Activated naive CD4-positive, alpha-beta T cell treated with anti-CD3 and anti-CD28 coated beads, Interleukin-2, amount 50 U/mL, for 72 hours (primary cell): ENCODE data around the gene SMIM45. TPM values are rescaled to one million over a fixed set of nuclear protein-coding genes. Genes with fewer than 3 reads are reported as not detected.

Experiments used
- ATAC-seq, 2 donors: fragments of 150-1000 bp; cut with Tn5 transposase; 2 replicates each; pipeline ENCODE4 v1.10.0; 2021; ENCODE audit warnings: mild to moderate bottlenecking in 2 of 2, moderate library complexity in 2 of 2
- DNase-seq, 2 donors: peaks; one replicate each; pipeline ENCODE4 v3.0.0; 2021 to 2022; ENCODE audit warnings: low spot score in 2 of 2
- H3K27ac Mint-ChIP-seq, 2 donors: one replicate each; pipeline ENCODE4 v1.8.0; 2022; ENCODE audit warnings: mild to moderate bottlenecking in 2 of 2, mixed read lengths in 2 of 2
- H3K36me3 Mint-ChIP-seq, 2 donors: one replicate each; pipeline ENCODE4 v1.8.0; 2022; ENCODE audit warnings: mixed read lengths in 2 of 2
- H3K9me3 Mint-ChIP-seq, 2 donors: one replicate each; pipeline ENCODE4 v1.8.0; 2022; ENCODE audit warnings: mixed read lengths in 2 of 2
- total RNA-seq, 2 donors: library from RNA; stranded (reverse); gene quantifications; one replicate each; pipeline ENCODE4 v1.2.3, GENCODE V29; 2022

Gene SMIM45

DNA sequence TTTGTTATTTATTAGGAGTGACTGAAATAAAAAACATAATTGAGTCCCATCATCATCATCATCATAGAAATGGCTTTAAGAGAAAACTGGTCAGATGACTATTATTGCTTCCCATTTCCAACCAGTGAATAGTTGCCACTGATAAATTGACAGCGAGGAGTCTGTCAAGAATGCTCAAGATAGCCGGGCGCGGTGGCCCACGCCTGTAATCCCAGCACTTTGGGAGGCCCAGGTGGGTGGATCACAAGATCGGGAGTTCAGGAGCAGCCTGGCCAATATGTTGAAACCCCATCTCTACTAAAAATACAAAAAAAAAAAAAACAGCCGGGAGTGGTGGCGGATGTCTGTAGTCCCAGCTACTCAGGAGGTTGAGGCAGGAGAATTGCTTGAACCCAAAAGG, 48.5 kb downstream of the SMIM45 start:
- H3K27ac Mint-ChIP-seq = peak overlapping the region in 1 of 2 donors; percentile 6
- ATAC-seq (no peak), DNase-seq (no peak)
- H3K9me3 Mint-ChIP-seq = peaks cover 20% of the 10 kb centered on the region in 2 donors
- peaks cover 24 to 27% of the 10 kb centered on the region in 2 donors for H3K36me3 Mint-ChIP-seq

DNA sequence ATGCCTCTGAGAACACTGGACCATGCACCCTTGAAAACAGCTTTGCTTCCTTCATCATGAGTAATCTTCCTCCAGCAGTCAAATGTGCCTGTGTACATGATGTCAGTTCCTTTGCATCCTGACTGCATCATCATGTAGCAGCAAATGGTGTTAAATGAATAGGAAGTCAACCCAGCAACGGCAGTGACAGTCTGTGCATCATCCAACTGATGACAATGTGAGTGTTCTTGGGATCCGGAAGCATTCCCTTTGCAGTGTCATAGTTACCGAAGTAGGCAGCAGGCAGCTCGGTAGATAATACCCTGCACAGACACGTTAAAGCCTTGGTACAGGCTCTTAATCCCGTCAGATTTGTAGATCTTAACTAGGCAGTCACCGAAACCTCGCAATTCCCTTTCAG, 49.2 kb downstream of the SMIM45 start:
- H3K27ac Mint-ChIP-seq = no peak overlapping the region
- peaks cover 24 to 27% of the 10 kb centered on the region in 2 donors for H3K36me3 Mint-ChIP-seq
- ATAC-seq = no peak
- no peak for DNase-seq
- peaks cover 20 to 23% of the 10 kb centered on the region in 2 donors for H3K9me3 Mint-ChIP-seq

DNA sequence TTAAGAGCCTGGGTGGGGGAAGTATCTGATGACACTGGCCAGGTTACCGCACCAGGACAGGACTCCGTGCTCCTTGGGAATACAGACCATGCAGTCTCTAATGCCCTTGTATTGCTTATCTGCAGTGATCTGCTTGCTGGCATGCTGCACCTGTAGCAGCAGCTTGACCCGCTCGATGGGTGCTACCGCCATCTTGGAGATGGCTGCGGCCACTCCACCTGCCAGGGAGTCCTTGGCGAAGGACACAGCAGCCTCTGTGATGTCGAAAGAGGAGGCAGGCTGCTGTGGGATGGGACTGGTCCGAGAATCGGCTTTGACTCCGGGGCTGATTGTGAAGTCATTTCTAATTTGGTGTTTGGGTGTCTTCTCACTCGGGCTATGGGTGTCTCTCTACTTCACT, 49.8 kb downstream of the SMIM45 start:
- Mint-ChIP-seq H3K36me3 (peaks cover 24 to 27% of the 10 kb centered on the region in 2 donors), H3K27ac (no peak overlapping the region)
- no peak for ATAC-seq

DNA sequence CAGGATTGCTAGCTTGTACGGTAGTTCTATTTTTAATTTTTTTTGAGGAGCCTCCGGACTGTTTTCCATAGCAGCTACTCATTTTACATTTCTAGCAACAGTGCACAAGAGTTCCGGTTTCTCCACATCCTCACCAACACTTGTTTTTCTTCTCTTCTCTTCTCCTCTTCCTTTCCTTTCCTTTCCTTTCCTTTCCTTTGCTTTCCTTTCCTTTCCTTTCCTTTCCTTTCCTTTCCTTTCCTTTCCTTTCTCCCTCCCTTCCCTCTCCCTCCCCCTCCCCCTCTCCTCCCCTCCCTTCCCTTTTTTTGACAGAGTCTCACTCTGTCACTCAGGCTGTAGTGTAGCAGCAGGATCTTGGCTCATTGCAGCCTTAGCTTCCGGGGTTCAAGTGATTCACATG, 56.0 kb downstream of the SMIM45 start:
- Mint-ChIP-seq H3K36me3 (peaks cover 6 to 9% of the 10 kb centered on the region in 2 donors), H3K9me3 (peaks cover 0 to 23% of the 10 kb centered on the region in 2 donors), H3K27ac (no peak overlapping the region)
- ATAC-seq (no peak), DNase-seq (no peak)

More for the DNA sequence above, 49.8 kb downstream of the SMIM45 start:
- peaks cover 20 to 23% of the 10 kb centered on the region in 2 donors for H3K9me3 Mint-ChIP-seq
- DNase-seq = no peak

Other genes starting within 250 kb of the SMIM45 start
- gene CCDC134, start 151.5 kb upstream of the SMIM45 start, total RNA-seq = 10 to 100 TPM; 16.7 to 31.7 TPM
- 100 to 1,000 TPM; 162 to 163 TPM for gene SREBF2, start 119.0 kb upstream of the SMIM45 start, total RNA-seq
- gene SHISA8, start 37.1 kb upstream of the SMIM45 start, total RNA-seq = 1 to 10 TPM; 1.1 to 4.2 TPM
- gene TNFRSF13C, start 25.3 kb upstream of the SMIM45 start, total RNA-seq = 1 to 10 TPM; 4.4 to 8.4 TPM
- gene CENPM, start 5.0 kb upstream of the SMIM45 start, total RNA-seq = 100 to 1,000 TPM in 1 of 2 donors, 10 to 100 TPM in 1; 72.8 to 108 TPM
- gene SEPTIN3, start 17.3 kb downstream of the SMIM45 start, total RNA-seq = 1 to 10 TPM; 1.2 to 4.2 TPM
- gene WBP2NL, start 46.6 kb downstream of the SMIM45 start, total RNA-seq = under 1 TPM; 0.39 to 0.47 TPM
- gene NAGA, start 118.7 kb downstream of the SMIM45 start, total RNA-seq = 10 to 100 TPM; 26.3 to 32.3 TPM
- 1 to 10 TPM; 2.1 to 2.2 TPM for gene PHETA2, start 122.1 kb downstream of the SMIM45 start, total RNA-seq
- gene SMDT1, start 127.5 kb downstream of the SMIM45 start, total RNA-seq = 10 to 100 TPM; 48.3 to 59.9 TPM
- 100 to 1,000 TPM in 1 of 2 donors, 10 to 100 TPM in 1; 84.9 to 107 TPM for gene NDUFA6, start 138.6 kb downstream of the SMIM45 start, total RNA-seq
- 1 to 10 TPM; 2.2 to 4.8 TPM for gene CYP2D6, start 178.7 kb downstream of the SMIM45 start, total RNA-seq